MG63 (cell line): ENCODE results near the gene JAG2. TPM values are rescaled to one million over a fixed set of nuclear protein-coding genes. Genes with fewer than 3 reads are reported as not detected.

ENCODE experiments used
- total RNA-seq: library from RNA; depleted of rRNA; stranded (reverse); fragments of >200 nt; shearing (Covaris generic); gene quantifications from 2 replicates; pipeline ENCODE4 v1.2.3, GENCODE V29; 2014; ENCODE audit warnings: low replicate concordance; rRNA removed

JAG2 gene
- total RNA-seq, 1 experiment from 2014 or later: 3.1 TPM

Other genes with a start within 250 kb of the JAG2 start
- gene PLD4, start 243.9 kb downstream of the JAG2 start, total RNA-seq: not detected in 2 replicates
- gene AHNAK2, start 190.4 kb downstream of the JAG2 start, total RNA-seq: 26.9 and 31.3 TPM in 2 replicates
- gene CLBA1, start 183.0 kb downstream of the JAG2 start, total RNA-seq: 7.2 and 10.8 TPM in 2 replicates
- gene CDCA4, start 147.7 kb downstream of the JAG2 start, total RNA-seq: 30.3 and 49.7 TPM in 2 replicates
- not detected in 2 replicates for gene GPR132, start 103.3 kb downstream of the JAG2 start, total RNA-seq
- 10.0 and 18.7 TPM in 2 replicates for gene NUDT14, start 12.5 kb upstream of the JAG2 start, total RNA-seq
- gene BTBD6, start 79.8 kb upstream of the JAG2 start, total RNA-seq: 21.3 and 25.1 TPM in 2 replicates
- gene BRF1, start 132.2 kb upstream of the JAG2 start, total RNA-seq: 21.0 and 25.0 TPM in 2 replicates
- gene PACS2, start 146.0 kb upstream of the JAG2 start, total RNA-seq: 18.6 and 23.1 TPM in 2 replicates
- gene TEX22, start 229.8 kb upstream of the JAG2 start, total RNA-seq: 0.22 and 0.63 TPM in 2 replicates